Activated naive CD8-positive, alpha-beta T cell treated with anti-CD3 and anti-CD28 coated beads, Interleukin-2, amount 50 U/mL, for 24 hours (primary cell): ENCODE data around the gene HOXC12.
A peak's percentile ranks its signal among the peaks of the same experiment; 100 is the strongest.

Experiments used
- ATAC-seq: fragments of 150-1000 bp; cut with Tn5 transposase; one replicate; pipeline ENCODE4 v1.10.0; 2021
- DNase-seq: peaks from one replicate; pipeline ENCODE4 v3.0.0; 2021
- H3K27ac Mint-ChIP-seq: one replicate; pipeline ENCODE4 v1.8.0; 2021; ENCODE audit warnings: mild to moderate bottlenecking, mixed read lengths
- H3K27me3 Mint-ChIP-seq: one replicate; pipeline ENCODE4 v1.8.0; 2021; ENCODE audit warnings: mixed read lengths
- H3K36me3 Mint-ChIP-seq: one replicate; pipeline ENCODE4 v1.8.0; 2021; ENCODE audit warnings: low read depth, mixed read lengths
- H3K4me1 Mint-ChIP-seq: one replicate; pipeline ENCODE4 v1.8.0; 2021; ENCODE audit warnings: mixed read lengths
- H3K4me3 Mint-ChIP-seq: one replicate; pipeline ENCODE4 v1.8.0; 2021; ENCODE audit warnings: mild to moderate bottlenecking, moderate library complexity, mixed read lengths
- H3K9me3 Mint-ChIP-seq: one replicate; pipeline ENCODE4 v1.8.0; 2021; ENCODE audit warnings: mixed read lengths

HOXC12 gene

GRCh38 chr12:53960187-53961024 is 5.7 kb downstream of the HOXC12 start:
- Mint-ChIP-seq H3K27ac (peak overlapping the region; percentile 12), H3K27me3 (peaks cover 87% of the 10 kb centered on the region), H3K36me3 (no peaks in the 10 kb centered on the region), H3K4me1 (peaks cover 17% of the 10 kb centered on the region), H3K9me3 (no peaks in the 10 kb centered on the region), H3K4me3 (no peak overlapping the region)
- DNase-seq (no peak), ATAC-seq (no peak)

- peaks cover 87% of the 10 kb centered on the region for H3K27me3 Mint-ChIP-seq
- H3K4me3 Mint-ChIP-seq: no peak overlapping the region
- H3K36me3 Mint-ChIP-seq: no peaks in the 10 kb centered on the region
- DNase-seq: no peak
- peaks cover 17% of the 10 kb centered on the region for H3K4me1 Mint-ChIP-seq
- ATAC-seq: no peak
- H3K9me3 Mint-ChIP-seq: no peaks in the 10 kb centered on the region
- H3K27ac Mint-ChIP-seq: no peak overlapping the region
Measured at GRCh38 chr12:53961025-53961761, 6.5 kb downstream of the HOXC12 start.

- ATAC-seq (no peak), DNase-seq (no peak)
- no peak overlapping the region for H3K27ac Mint-ChIP-seq
Measured at GRCh38 chr12:53963005-53963404, 8.3 kb downstream of the HOXC12 start.

GRCh38 chr12:53963434-53964314 is 9.0 kb downstream of the HOXC12 start:
- peaks cover 18% of the 10 kb centered on the region for H3K4me1 Mint-ChIP-seq
- DNase-seq: no peak
- H3K36me3 Mint-ChIP-seq: no peaks in the 10 kb centered on the region
- no peak for ATAC-seq
- H3K9me3 Mint-ChIP-seq: no peaks in the 10 kb centered on the region
- H3K27me3 Mint-ChIP-seq: peaks cover 88% of the 10 kb centered on the region
- H3K27ac Mint-ChIP-seq: no peak overlapping the region
- no peak overlapping the region for H3K4me3 Mint-ChIP-seq

More at GRCh38 chr12:53963005-53963404, 8.3 kb downstream of the HOXC12 start:
- no peaks in the 10 kb centered on the region for H3K9me3 Mint-ChIP-seq
- H3K4me1 Mint-ChIP-seq: peaks cover 18% of the 10 kb centered on the region
- H3K4me3 Mint-ChIP-seq: no peak overlapping the region
- H3K27me3 Mint-ChIP-seq: peaks cover 88% of the 10 kb centered on the region
- H3K36me3 Mint-ChIP-seq: no peaks in the 10 kb centered on the region

GRCh38 chr12:53964315-53964713 is 9.6 kb downstream of the HOXC12 start:
- H3K9me3 Mint-ChIP-seq: no peaks in the 10 kb centered on the region
- H3K4me1 Mint-ChIP-seq: peaks cover 18% of the 10 kb centered on the region
- no peak overlapping the region for H3K27ac Mint-ChIP-seq
- no peaks in the 10 kb centered on the region for H3K36me3 Mint-ChIP-seq
- DNase-seq (no peak), ATAC-seq (no peak)
- peaks cover 90% of the 10 kb centered on the region for H3K27me3 Mint-ChIP-seq
- H3K4me3 Mint-ChIP-seq: no peak overlapping the region

- peaks cover 90% of the 10 kb centered on the region for H3K27me3 Mint-ChIP-seq
- no peak overlapping the region for H3K27ac Mint-ChIP-seq
- DNase-seq (no peak), ATAC-seq (no peak)
- no peaks in the 10 kb centered on the region for H3K36me3 Mint-ChIP-seq
- H3K4me1 Mint-ChIP-seq: peaks cover 18% of the 10 kb centered on the region
- no peaks in the 10 kb centered on the region for H3K9me3 Mint-ChIP-seq
- no peak overlapping the region for H3K4me3 Mint-ChIP-seq
Measured at GRCh38 chr12:53965281-53966084, 10.8 kb downstream of the HOXC12 start.

GRCh38 chr12:53966085-53966384 is 11.3 kb downstream of the HOXC12 start:
- peaks cover 94% of the 10 kb centered on the region for H3K27me3 Mint-ChIP-seq
- DNase-seq (no peak), ATAC-seq (no peak)
- no peaks in the 10 kb centered on the region for H3K36me3 Mint-ChIP-seq
- H3K4me1 Mint-ChIP-seq: peaks cover 18% of the 10 kb centered on the region
- H3K9me3 Mint-ChIP-seq: no peaks in the 10 kb centered on the region
- H3K4me3 Mint-ChIP-seq: no peak overlapping the region
- H3K27ac Mint-ChIP-seq: no peak overlapping the region

- ATAC-seq (no peak), DNase-seq (no peak)
- Mint-ChIP-seq H3K27me3 (peaks cover 99% of the 10 kb centered on the region), H3K9me3 (no peaks in the 10 kb centered on the region), H3K27ac (no peak overlapping the region), H3K4me1 (peaks cover 18% of the 10 kb centered on the region), H3K36me3 (no peaks in the 10 kb centered on the region), H3K4me3 (no peak overlapping the region)
Measured at GRCh38 chr12:53966385-53967133, 11.9 kb downstream of the HOXC12 start.

- no peak overlapping the region for H3K27ac Mint-ChIP-seq
- H3K4me1 Mint-ChIP-seq: peaks cover 18% of the 10 kb centered on the region
- H3K36me3 Mint-ChIP-seq: no peaks in the 10 kb centered on the region
- no peak overlapping the region for H3K4me3 Mint-ChIP-seq
- ATAC-seq (no peak), DNase-seq (no peak)
- peaks cover 99% of the 10 kb centered on the region for H3K27me3 Mint-ChIP-seq
- no peaks in the 10 kb centered on the region for H3K9me3 Mint-ChIP-seq
Measured at GRCh38 chr12:53967421-53967925, 12.8 kb downstream of the HOXC12 start.

- Mint-ChIP-seq H3K27me3 (peaks cover 99% of the 10 kb centered on the region), H3K36me3 (peaks cover 3% of the 10 kb centered on the region), H3K9me3 (no peaks in the 10 kb centered on the region), H3K27ac (no peak overlapping the region), H3K4me3 (no peak overlapping the region), H3K4me1 (peaks cover 24% of the 10 kb centered on the region)
- ATAC-seq (no peak), DNase-seq (no peak)
Measured at GRCh38 chr12:53968214-53969127, 13.8 kb downstream of the HOXC12 start.

GRCh38 chr12:53969588-53970259 is 15.0 kb downstream of the HOXC12 start:
- DNase-seq: no peak
- Mint-ChIP-seq H3K4me1 (peaks cover 17% of the 10 kb centered on the region), H3K27me3 (peaks cover 94% of the 10 kb centered on the region), H3K9me3 (no peaks in the 10 kb centered on the region), H3K36me3 (peaks cover 3% of the 10 kb centered on the region), H3K4me3 (no peak overlapping the region), H3K27ac (no peak overlapping the region)
- no peak for ATAC-seq

DNA sequence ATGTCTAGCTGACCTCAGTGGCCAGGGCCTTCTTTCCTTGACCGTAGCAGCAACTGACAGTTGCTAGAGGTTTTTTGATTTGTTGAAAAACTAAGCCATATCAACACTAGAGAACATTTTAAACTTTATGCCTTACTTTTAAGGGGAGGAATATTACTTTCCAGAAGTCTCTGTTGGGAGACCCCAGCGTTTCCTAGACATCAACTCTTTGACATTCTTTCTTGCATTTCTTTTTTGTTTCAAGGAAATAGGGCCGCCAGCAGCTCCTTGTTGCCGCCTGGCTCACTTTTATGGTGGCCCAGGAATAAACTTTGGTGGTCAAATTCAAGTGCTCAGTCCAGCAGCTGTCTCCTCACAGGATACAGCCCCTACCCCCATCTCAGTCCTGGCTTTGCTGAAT is 15.7 kb downstream of the HOXC12 start:
- Mint-ChIP-seq H3K4me3 (no peak overlapping the region), H3K4me1 (peaks cover 19% of the 10 kb centered on the region), H3K27me3 (peaks cover 91% of the 10 kb centered on the region), H3K9me3 (no peaks in the 10 kb centered on the region), H3K36me3 (peaks cover 3% of the 10 kb centered on the region), H3K27ac (no peak overlapping the region)
- ATAC-seq: no peak
- DNase-seq: no peak
